ENCODE data around the gene PAM16. TPM values are rescaled to one million over a fixed set of nuclear protein-coding genes. Genes with fewer than 3 reads are reported as not detected.

Gene PAM16
- total RNA-seq, 2 donors from 2014 or later = 46.6 to 48.2 TPM

- DNase-seq = no peak
- Mint-ChIP-seq H3K27me3 (ENCODE audit: low read depth) (peaks cover 17% of the 10 kb centered on the region), H3K36me3 (ENCODE audit: insufficient read depth in 2 of 2) (peaks cover 0 to 4% of the 10 kb centered on the region in 2 donors), H3K4me3 (no peak overlapping the region), H3K4me1 (ENCODE audit: low read depth) (peaks cover 24% of the 10 kb centered on the region), H3K9me3 (no peaks in the 10 kb centered on the region), H3K27ac (no peak overlapping the region)
- ATAC-seq (replicated peaks in 1 of 2) = no peak
Observed at GRCh38 chr16:4318451-4318910, 32.6 kb downstream of the PAM16 start.

GRCh38 chr16:4317532-4318450, 33.3 kb downstream of the PAM16 start:
- ATAC-seq (replicated peaks in 1 of 2) (no peak), DNase-seq (no peak)
- no peaks in the 10 kb centered on the region for H3K9me3 Mint-ChIP-seq
- peaks cover 0 to 4% of the 10 kb centered on the region in 2 donors for H3K36me3 Mint-ChIP-seq (ENCODE audit: insufficient read depth in 2 of 2)
- H3K4me3 Mint-ChIP-seq = peak overlapping the region in 1 of 2 donors; percentile 60
- H3K4me1 Mint-ChIP-seq (ENCODE audit: low read depth) = peaks cover 24% of the 10 kb centered on the region
- H3K27ac Mint-ChIP-seq = no peak overlapping the region
- H3K27me3 Mint-ChIP-seq (ENCODE audit: low read depth) = peaks cover 19% of the 10 kb centered on the region

- Mint-ChIP-seq H3K9me3 (no peaks in the 10 kb centered on the region), H3K36me3 (ENCODE audit: insufficient read depth in 2 of 2) (peaks cover 0 to 4% of the 10 kb centered on the region in 2 donors), H3K4me1 (ENCODE audit: low read depth) (peaks cover 24% of the 10 kb centered on the region), H3K27me3 (ENCODE audit: low read depth) (peaks cover 19% of the 10 kb centered on the region), H3K27ac (no peak overlapping the region), H3K4me3 (peak overlapping the region in 1 of 2 donors; percentile 65)
- ATAC-seq (replicated peaks in 1 of 2) (no peak), DNase-seq (no peak)
Observed at GRCh38 chr16:4316864-4317531, 34.1 kb downstream of the PAM16 start.

GRCh38 chr16:4316108-4316863, 34.8 kb downstream of the PAM16 start:
- peak overlapping the region; percentile 65 to 70 for H3K4me3 Mint-ChIP-seq
- DNase-seq (peak in 1 of 2 donors; percentile 28), ATAC-seq (replicated peaks in 1 of 2) (peak in 1 of 2 donors; percentile 22)
- no peak overlapping the region for H3K27ac Mint-ChIP-seq
- H3K4me1 Mint-ChIP-seq (ENCODE audit: low read depth) = peaks cover 24% of the 10 kb centered on the region
- H3K27me3 Mint-ChIP-seq (ENCODE audit: low read depth) = peaks cover 19% of the 10 kb centered on the region
- peaks cover 0 to 4% of the 10 kb centered on the region in 2 donors for H3K36me3 Mint-ChIP-seq (ENCODE audit: insufficient read depth in 2 of 2)
- no peaks in the 10 kb centered on the region for H3K9me3 Mint-ChIP-seq

- no peaks in the 10 kb centered on the region for H3K9me3 Mint-ChIP-seq
- peak within 1 kb of the TSS; percentile 70 for H3K27ac Mint-ChIP-seq
- peak; percentile 43 to 67 for ATAC-seq (replicated peaks in 1 of 2)
- peaks cover 19% of the 10 kb centered on the region for H3K27me3 Mint-ChIP-seq (ENCODE audit: low read depth)
- H3K4me1 Mint-ChIP-seq (ENCODE audit: low read depth) = peaks cover 24% of the 10 kb centered on the region
- peaks cover 0 to 4% of the 10 kb centered on the region in 2 donors for H3K36me3 Mint-ChIP-seq (ENCODE audit: insufficient read depth in 2 of 2)
- peak within 1 kb of the TSS; percentile 94 to 95 for H3K4me3 Mint-ChIP-seq
- peak; percentile 26 to 42 for DNase-seq
Observed at GRCh38 chr16:4315186-4316107, 35.7 kb downstream of the PAM16 start, which contains the start of gene GLIS2. Gene GLIS2 (plus strand): TSS chr16:4316067. CDS start chr16:4332281, 16,214 bp downstream.

- Mint-ChIP-seq H3K4me3 (peak overlapping the region; percentile 94 to 95), H3K27ac (peak overlapping the region; percentile 70), H3K27me3 (ENCODE audit: low read depth) (peaks cover 19% of the 10 kb centered on the region), H3K4me1 (ENCODE audit: low read depth) (peaks cover 28% of the 10 kb centered on the region), H3K36me3 (ENCODE audit: insufficient read depth in 2 of 2) (peaks cover 0 to 4% of the 10 kb centered on the region in 2 donors), H3K9me3 (no peaks in the 10 kb centered on the region)
- ATAC-seq (replicated peaks in 1 of 2) (peak in 1 of 2 donors; percentile 10), DNase-seq (peak; percentile 26 to 34)
Observed at GRCh38 chr16:4314532-4315185, 36.5 kb downstream of the PAM16 start.

GRCh38 chr16:4313563-4314531, 37.3 kb downstream of the PAM16 start:
- ATAC-seq (replicated peaks in 1 of 2) = no peak
- H3K36me3 Mint-ChIP-seq (ENCODE audit: insufficient read depth in 2 of 2) = peaks cover 0 to 4% of the 10 kb centered on the region in 2 donors
- peak; percentile 34 to 55 for DNase-seq
- peak overlapping the region; percentile 94 to 95 for H3K4me3 Mint-ChIP-seq
- H3K9me3 Mint-ChIP-seq = no peaks in the 10 kb centered on the region
- H3K27ac Mint-ChIP-seq = peak overlapping the region; percentile 61
- peaks cover 27% of the 10 kb centered on the region for H3K4me1 Mint-ChIP-seq (ENCODE audit: low read depth)
- H3K27me3 Mint-ChIP-seq (ENCODE audit: low read depth) = peaks cover 19% of the 10 kb centered on the region

- DNase-seq = peak; percentile 63 to 72
- Mint-ChIP-seq H3K36me3 (ENCODE audit: insufficient read depth in 2 of 2) (peaks cover 4 to 9% of the 10 kb centered on the region in 2 donors), H3K27ac (no peak overlapping the region), H3K9me3 (peaks cover 3 to 4% of the 10 kb centered on the region in 2 donors), H3K4me3 (no peak overlapping the region), H3K4me1 (ENCODE audit: low read depth) (peaks cover 51% of the 10 kb centered on the region), H3K27me3 (ENCODE audit: low read depth) (peaks cover 16% of the 10 kb centered on the region)
- ATAC-seq (replicated peaks in 1 of 2) = no peak
Observed at GRCh38 chr16:4309833-4310266, 41.3 kb downstream of the PAM16 start.

- ATAC-seq (replicated peaks in 1 of 2) (no peak), DNase-seq (no peak)
- peak overlapping the region; percentile 43 to 85 for H3K4me3 Mint-ChIP-seq
- peak overlapping the region; percentile 28 for H3K27ac Mint-ChIP-seq
- H3K27me3 Mint-ChIP-seq (ENCODE audit: low read depth) = peaks cover 10% of the 10 kb centered on the region
- peaks cover 45% of the 10 kb centered on the region for H3K4me1 Mint-ChIP-seq (ENCODE audit: low read depth)
- H3K36me3 Mint-ChIP-seq (ENCODE audit: insufficient read depth in 2 of 2) = peaks cover 4 to 5% of the 10 kb centered on the region in 2 donors
- peaks cover 3 to 4% of the 10 kb centered on the region in 2 donors for H3K9me3 Mint-ChIP-seq
Observed at GRCh38 chr16:4309102-4309832, 41.9 kb downstream of the PAM16 start.

Measured in activated T-cell treated with anti-CD3 and anti-CD28 coated beads, Interleukin-2, amount 50 U/mL, for 72 hours (primary cell).